Astrocyte (in vitro differentiated cells and primary cell): ENCODE measurements around the gene AGBL4.

Source experiments
- EZH2 ChIP-seq: IDR thresholded peaks from 2 replicates; pipeline ENCODE4 v1.6.1; 2012; ENCODE audit warnings: mild to moderate bottlenecking, low read length, inconsistent platforms; ENCODE audit not compliant: insufficient read depth
- TF ChIP-seq, protein P1 (sequence below): IDR thresholded peaks from 2 replicates; pipeline ENCODE4 v1.5.1; 2011; ENCODE audit warnings: low read depth, mild to moderate bottlenecking, inconsistent platforms, low read length, moderate library complexity; ENCODE audit not compliant: insufficient read depth

DNA sequence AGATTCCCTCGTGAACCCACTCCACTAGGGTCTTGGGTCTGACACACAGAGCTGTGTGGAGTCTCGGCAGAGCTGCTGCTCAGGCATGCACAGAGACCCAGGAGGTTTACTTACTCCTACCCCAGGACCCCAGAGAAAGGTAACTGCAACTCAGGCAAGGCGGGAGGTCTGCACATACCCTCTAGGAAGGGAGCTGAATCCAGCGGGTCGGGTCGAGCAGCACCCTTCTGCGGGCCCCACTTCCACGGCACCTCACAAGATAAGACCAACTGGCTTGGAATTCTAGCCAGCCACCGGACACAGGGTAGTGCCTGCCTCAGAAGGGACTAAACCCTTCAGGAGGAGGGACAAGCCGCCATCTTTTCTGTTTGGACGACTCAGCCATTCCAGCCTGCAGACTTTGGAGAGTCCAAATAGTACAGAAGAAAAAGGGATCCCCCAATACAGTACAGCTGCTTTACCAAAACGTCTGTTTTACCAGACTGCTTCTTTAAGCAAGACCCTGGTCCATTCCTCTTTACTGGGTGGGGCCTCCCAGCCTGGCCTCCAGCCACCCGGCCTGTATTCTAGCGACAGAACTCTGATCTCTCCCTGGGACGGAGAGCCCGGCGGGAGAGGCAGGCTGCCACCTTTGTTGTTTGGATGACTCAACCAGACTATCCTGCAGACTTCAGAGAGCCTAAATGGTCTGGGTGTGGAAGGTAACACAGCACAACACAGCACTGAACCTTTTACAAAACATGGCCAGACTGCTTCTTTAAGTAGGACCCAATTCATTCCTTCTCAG, 692.5 kb downstream of the AGBL4 start:
- TF ChIP-seq, protein P1, sequence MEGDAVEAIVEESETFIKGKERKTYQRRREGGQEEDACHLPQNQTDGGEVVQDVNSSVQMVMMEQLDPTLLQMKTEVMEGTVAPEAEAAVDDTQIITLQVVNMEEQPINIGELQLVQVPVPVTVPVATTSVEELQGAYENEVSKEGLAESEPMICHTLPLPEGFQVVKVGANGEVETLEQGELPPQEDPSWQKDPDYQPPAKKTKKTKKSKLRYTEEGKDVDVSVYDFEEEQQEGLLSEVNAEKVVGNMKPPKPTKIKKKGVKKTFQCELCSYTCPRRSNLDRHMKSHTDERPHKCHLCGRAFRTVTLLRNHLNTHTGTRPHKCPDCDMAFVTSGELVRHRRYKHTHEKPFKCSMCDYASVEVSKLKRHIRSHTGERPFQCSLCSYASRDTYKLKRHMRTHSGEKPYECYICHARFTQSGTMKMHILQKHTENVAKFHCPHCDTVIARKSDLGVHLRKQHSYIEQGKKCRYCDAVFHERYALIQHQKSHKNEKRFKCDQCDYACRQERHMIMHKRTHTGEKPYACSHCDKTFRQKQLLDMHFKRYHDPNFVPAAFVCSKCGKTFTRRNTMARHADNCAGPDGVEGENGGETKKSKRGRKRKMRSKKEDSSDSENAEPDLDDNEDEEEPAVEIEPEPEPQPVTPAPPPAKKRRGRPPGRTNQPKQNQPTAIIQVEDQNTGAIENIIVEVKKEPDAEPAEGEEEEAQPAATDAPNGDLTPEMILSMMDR: no peak
- TF ChIP-seq EZH2: no peak
